Panc1 (cell line): ENCODE measurements around the gene PITPNB.

ENCODE experiments used
- POLR2AphosphoS5 ChIP-seq: IDR thresholded peaks from 2 replicates; pipeline ENCODE4 v1.6.1; 2012; ENCODE audit warnings: mild to moderate bottlenecking, low read depth, low read length, moderate library complexity
- REST ChIP-seq, 2 experiments: IDR thresholded peaks; 2 replicates each; pipeline ENCODE4 v1.6.1; 2011 to 2012; ENCODE audit warnings: low read depth in 2 of 2, control low read depth in 1 of 2, low read length in 1 of 2, mild to moderate bottlenecking in 1 of 2, moderate library complexity in 1 of 2; ENCODE audit not compliant: insufficient read depth in 1 of 2
- SIN3A ChIP-seq: IDR thresholded peaks from 2 replicates; pipeline ENCODE4 v1.6.1; 2012; ENCODE audit warnings: low read depth, mild to moderate bottlenecking, low read length, moderate library complexity, borderline replicate concordance; ENCODE audit not compliant: insufficient read depth
- TF ChIP-seq, protein P1 (sequence below): fragments of 450-650 bp; IDR thresholded peaks from 2 replicates; pipeline ENCODE4 v1.5.1; 2017; ENCODE audit warnings: mild to moderate bottlenecking

GRCh38 chr22:27833803-27834202 lies 85.3 kb downstream of the PITPNB start:
- TF ChIP-seq REST (IDR thresholded peaks at IDR 0.05; ENCODE audit: insufficient read depth in 1 of 2, low read depth in 2 of 2, low read length in 1 of 2) = no peak
- TF ChIP-seq, protein P1, sequence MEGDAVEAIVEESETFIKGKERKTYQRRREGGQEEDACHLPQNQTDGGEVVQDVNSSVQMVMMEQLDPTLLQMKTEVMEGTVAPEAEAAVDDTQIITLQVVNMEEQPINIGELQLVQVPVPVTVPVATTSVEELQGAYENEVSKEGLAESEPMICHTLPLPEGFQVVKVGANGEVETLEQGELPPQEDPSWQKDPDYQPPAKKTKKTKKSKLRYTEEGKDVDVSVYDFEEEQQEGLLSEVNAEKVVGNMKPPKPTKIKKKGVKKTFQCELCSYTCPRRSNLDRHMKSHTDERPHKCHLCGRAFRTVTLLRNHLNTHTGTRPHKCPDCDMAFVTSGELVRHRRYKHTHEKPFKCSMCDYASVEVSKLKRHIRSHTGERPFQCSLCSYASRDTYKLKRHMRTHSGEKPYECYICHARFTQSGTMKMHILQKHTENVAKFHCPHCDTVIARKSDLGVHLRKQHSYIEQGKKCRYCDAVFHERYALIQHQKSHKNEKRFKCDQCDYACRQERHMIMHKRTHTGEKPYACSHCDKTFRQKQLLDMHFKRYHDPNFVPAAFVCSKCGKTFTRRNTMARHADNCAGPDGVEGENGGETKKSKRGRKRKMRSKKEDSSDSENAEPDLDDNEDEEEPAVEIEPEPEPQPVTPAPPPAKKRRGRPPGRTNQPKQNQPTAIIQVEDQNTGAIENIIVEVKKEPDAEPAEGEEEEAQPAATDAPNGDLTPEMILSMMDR = no peak
- TF ChIP-seq POLR2AphosphoS5 = no peak
- no peak for TF ChIP-seq SIN3A
